ENCODE measurements around the gene PEDS1. TPM values are rescaled to one million over a fixed set of nuclear protein-coding genes. Genes with fewer than 3 reads are reported as not detected.
"Not testable (repeated sequence)": the region's sequence is repeated elsewhere in the genome, so short reads cannot be mapped to it uniquely, and the experiment has no call there.

Gene PEDS1
- total RNA-seq, 1 experiment from 2014 or later: 61.9 TPM

DNA sequence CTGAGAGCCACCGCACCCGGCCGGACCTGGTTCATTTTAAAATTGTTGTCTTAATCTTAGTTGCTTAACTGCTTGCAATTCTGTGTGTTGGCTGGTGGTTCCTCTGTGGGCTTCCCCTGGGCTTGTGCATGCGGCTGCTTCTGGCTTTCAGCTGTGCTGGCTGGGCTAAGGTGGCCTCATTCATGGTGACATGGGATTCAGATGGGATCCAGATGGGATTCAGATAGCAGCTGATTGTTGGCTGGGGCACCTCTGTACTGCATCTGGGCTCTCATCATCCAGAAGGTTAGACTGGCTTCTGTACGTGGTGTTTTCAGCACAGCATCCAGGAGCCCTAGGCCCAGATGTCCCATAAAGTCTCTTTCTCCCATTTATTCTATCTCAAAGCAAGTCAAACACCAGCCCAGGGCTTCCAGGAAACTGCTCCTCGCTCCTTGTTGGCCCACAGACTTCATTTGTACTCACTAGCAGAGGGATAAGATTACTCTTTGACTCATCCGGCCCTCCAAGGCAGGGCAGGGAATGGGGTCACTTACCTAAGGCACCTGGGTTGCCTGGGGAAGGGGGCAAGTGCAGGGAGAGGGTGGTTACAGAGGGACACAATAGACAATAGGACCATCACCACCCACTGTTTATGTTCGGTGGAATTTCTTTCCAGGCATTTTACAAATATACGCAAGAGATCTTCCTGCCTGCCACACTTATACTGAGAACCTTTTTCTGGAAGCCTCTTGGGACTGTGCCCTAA lies 10.2 kb upstream of the PEDS1 start:
- DNase-seq (ENCODE audit: low read depth): peak; percentile 63

DNA sequence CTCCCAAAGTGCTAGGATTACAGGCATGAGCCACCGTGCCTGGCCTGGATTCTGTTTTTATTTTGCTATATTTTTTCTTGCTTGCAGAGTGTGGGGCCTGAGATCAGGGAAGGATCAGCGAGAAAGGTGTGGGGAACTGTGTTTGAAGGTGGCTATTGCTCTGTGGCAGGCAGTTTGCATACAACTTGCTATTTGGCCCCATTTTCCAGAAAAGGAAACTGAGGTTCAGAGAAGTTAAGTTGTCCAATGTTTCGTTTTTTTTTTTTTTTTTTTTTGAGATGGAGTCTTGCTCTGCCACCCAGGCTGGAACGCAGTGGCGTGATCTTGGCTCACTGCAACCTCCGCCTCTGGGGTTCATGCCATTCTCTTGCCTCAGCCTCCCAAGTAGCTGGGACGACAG lies 8.0 kb upstream of the PEDS1 start:
- DNase-seq (ENCODE audit: low read depth): not testable (repeated sequence)

- DNase-seq (ENCODE audit: low read depth): no peak
These were observed 397 bp downstream of the PEDS1 start for GRCh38 chr20:50153153-50153499.

DNA sequence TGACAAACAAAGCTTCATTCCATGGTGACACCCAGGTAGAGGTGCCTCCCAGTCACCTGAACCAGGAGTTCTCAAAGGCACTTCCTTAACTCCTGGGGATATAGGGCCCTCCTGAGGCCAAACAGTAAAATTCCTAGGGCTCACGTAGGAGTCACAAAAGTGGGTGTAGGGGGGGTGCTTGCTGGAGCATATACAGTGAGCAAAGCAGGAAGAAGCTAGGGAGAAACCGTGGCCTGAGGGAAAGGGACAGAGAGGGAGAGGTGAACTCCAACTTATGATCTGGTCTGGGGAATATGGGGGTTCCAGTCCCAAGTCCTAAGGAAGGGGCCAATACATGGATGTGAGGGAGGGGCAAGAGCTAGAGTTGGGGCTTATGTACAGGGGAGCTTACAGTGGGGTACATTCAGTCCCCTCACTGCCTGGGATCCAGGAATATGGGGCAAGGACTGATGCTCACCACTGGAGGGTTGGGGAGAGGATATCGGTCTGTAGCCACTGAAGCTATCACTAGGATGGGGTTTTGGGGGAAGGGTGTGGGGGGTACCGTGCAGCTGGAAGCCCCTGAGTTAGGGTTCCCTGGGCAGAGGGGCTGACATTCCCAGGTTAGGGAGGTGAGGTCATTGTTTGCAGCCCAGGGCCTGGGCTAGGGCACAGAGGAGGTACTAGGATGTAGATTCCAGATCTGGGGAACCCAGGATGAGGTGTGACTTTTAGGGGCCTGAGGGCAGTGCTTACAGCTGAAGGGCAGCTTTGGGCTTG lies 950 bp downstream of the PEDS1 start:
- no peak for DNase-seq (ENCODE audit: low read depth)

DNA sequence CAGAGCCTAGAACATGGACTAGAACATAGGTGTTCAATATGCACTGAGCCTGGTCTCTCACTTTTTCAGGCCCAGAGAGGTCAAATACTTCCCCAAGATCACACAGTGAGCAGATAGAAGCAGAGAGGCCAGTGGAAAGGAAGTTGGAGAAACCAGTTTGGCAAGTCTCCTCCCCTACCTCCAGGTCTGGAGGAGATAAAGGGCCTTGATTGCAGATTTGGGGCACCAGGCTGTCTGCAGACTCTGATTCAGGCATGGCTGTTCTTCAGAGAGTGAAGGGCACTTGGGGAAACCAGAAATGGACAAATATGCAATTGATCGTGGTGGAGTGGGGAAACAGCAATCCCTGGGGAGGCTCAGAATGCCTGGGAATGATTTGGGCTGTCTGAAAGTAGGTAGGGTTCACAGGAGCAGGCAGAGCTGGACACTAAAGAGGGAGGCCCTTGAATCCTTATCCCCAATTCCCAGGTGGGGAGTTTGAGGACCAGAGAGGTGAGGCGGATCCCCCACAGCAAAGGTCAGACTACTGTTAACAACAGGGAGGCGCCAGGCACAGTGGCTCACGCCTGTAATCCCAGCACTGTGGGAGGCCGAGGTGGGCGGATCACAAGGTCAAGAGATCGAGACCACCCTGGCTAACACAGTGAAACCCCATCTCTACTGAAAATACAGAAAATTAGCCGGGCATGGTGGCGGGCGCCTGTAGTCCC lies 2.3 kb downstream of the PEDS1 start:
- DNase-seq (ENCODE audit: low read depth): no peak

GRCh38 chr20:50149481-50150254 lies 3.9 kb downstream of the PEDS1 start:
- no peak for DNase-seq (ENCODE audit: low read depth)

DNA sequence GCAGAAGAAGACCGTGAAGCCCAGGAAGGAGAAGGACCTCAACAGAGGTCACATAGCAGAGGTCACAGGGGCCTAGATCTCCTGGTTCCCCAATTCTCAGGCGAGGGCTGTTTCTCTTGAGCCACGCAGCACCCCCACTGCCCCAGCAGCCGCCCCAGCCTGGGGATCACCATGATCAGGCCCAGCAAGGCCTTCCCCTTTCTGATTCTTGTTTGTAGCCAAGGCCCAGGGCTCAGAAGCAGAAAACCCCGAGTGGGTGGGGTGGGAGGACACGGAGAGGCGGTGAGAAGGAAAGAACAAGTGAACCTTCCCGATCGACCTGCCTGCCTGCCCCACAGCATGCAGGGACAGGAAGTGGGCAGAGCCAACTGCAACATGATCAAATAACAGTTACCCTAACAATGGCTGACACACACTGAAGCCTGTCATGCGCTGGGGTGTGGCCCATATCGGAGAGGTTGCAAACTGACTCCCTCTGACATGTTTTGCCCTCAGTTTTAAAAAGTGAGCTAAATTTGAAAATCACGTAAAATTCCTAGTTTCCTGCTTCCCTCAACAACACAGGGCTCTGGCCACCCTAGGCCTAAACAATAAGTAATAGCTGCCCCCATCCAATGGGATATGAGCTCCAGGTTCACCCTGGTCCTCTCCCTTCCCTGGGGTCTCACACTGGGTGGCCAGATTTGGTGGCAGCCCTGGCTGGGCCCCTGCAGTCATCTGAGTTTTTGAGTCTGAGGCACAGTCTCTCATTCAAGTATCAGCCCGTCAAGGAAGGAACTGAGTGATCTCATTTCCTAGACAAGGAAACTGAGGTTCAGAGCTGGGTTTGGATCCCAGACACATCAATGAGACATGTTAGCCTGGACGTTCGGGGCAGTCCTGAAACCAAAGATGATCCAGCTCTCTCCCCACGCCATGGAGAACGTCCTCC lies 6.5 kb downstream of the PEDS1 start:
- no peak for DNase-seq (ENCODE audit: low read depth)

- no peak for DNase-seq (ENCODE audit: low read depth)
These were observed 7.3 kb downstream of the PEDS1 start for GRCh38 chr20:50146214-50146613.

DNA sequence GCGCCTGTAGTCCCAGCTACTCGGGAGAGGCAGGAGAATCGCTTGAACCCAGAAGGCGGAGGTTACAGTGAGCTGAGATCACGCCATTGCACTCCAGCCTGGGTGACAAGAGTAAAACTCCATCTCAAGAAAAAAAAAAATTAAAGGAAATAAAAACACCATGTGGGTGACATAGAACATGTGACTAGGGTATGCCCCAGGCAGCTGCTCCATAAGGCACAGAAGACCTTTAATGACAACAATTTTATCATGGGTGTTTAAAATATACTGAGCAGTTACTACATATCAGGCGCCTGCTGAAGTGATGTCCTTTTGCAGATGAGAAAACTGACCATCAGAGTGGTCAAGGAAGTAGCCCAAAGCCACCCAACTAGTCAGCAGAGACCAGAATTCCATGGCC lies 8.0 kb downstream of the PEDS1 start:
- no peak for DNase-seq (ENCODE audit: low read depth)

DNA sequence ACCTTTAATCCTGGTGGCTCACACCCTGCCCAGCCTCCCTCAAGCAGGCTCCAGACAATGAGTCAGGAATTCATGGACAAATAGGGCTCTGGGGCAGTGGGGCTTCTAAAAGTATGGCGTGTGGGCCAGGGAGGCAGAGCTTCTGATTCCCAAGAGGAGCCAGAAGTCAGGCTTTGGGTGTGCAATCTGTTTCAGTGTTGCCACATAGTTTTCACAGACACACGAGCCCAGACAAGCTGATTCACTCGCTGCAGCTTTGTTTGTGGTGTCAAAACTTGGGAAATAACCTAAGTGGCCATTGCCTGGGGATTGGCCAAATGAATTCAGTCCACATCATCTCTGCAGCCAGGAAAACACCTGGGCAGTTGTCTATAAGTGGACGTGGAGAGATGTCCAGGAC lies 9.2 kb downstream of the PEDS1 start:
- DNase-seq (ENCODE audit: low read depth): peak; percentile 92

DNA sequence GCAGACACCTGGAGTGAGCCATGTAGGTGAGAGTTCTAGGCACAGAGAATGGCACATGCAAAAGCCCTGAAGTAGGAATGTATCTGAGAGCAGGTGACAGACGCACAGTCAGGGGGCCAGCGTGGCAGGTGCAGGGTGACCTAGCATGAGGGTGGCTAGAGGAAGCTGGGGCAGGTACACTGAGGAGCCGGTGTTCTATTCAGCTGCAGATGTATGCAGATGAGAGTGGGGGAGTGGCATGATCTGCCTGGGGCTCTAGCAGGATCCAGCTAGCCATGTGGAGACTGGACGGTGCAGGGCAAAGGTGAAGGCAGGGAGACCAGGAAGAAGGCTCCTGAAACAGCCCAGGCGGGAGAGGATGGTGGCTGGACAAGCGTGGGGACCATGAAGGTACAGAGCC lies 10.7 kb downstream of the PEDS1 start:
- DNase-seq (ENCODE audit: low read depth): no peak

- no peak for DNase-seq (ENCODE audit: low read depth)
These were observed 11.5 kb downstream of the PEDS1 start for GRCh38 chr20:50141811-50142561.

DNA sequence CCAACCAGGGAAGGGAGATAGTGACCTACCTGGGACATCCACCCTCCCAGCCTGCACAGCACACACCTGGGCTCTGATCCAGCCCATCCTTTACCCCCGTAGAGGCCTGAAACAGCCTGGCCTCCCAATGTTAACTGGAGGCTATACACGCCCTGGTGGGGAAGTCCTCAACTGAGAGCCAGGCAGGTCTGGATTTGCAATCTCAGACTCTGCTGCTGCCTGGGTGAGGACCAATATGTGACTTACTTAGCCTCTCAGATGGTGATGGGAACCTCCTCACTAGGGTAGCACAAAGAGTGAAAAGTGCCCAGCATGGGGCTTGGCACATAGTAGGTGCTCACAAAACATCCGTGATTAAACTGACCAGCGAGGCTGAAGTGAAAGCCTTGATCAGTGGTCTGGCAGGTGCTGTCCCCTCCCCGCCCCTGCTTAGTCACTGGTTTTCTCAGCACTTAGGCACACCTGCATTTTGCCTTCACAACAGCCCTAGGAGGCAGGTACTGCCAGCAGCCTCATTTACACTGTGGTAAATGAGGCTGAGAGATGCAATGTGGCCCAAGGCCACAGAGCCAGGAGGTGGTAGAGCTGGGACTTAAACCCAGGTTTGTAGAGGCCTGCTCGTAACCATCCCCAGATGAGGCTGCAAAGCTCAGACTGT lies 12.4 kb downstream of the PEDS1 start:
- DNase-seq (ENCODE audit: low read depth): no peak

DNA sequence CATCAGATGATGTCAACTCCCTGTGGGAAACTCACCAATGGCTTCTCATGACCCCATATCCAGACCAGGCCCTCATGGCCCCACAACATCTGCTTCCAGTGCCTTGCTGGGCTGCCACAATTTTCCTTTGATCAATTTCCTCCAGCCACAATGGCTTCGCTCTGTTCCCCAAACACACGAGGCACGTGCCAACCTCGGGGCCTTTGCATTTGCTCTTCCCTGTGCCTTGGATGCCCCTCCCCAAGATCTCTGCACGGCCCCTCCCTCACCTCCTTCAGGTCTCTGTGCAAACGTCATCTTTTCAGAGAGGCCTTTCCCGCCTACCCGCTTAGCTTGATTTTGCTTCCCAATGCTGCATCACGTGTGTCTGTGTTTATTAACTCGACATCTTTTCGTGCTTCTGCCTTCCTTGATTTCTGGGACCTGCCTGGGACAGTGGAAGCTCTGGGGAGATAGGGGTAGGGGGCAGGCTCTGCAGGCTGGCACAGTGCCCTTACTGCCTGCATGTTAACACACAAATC lies 13.1 kb downstream of the PEDS1 start:
- DNase-seq (ENCODE audit: low read depth): no peak

- peak; percentile 10 for DNase-seq (ENCODE audit: low read depth)
These were observed 14.8 kb downstream of the PEDS1 start for GRCh38 chr20:50138479-50139393.

GRCh38 chr20:50138120-50138478 lies 15.4 kb downstream of the PEDS1 start:
- no peak for DNase-seq (ENCODE audit: low read depth)

DNA sequence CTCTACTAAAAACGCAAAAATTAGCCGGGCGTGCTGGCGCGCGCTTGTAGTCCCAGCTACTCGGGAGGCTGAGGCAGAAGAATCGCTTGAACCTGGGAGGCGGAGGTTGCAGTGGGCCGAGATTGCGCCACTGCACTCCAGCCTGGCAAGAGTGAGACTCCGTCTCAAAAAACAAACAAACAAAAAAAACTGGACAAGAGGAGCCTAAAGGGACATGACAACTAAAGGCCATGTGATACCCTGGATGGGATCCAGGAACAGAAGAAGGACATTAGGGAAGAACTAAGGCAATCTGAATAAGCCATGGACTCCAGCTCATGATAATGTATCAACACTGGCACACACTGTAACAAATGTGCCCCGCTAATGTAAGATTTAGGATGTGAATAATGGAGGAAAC lies 15.8 kb downstream of the PEDS1 start:
- peak; percentile 65 for DNase-seq (ENCODE audit: low read depth)
